Type B pancreatic cell (in vitro differentiated cells): ENCODE data around the gene JUND. TPM values are rescaled to one million over a fixed set of nuclear protein-coding genes. Genes with fewer than 3 reads are reported as not detected.

ENCODE experiments used
- DNase-seq: peaks from one replicate; pipeline ENCODE4 v3.0.0; 2021; ENCODE audit warnings: mixed read lengths; ENCODE audit not compliant: unreplicated experiment; ENCODE audit errors: extremely low spot score
- H3K27ac Mint-ChIP-seq: 2 replicates; pipeline ENCODE4 v1.8.0; 2021; ENCODE audit warnings: mild to moderate bottlenecking, mixed read lengths
- H3K27me3 Mint-ChIP-seq: 2 replicates; pipeline ENCODE4 v1.8.0; 2021; ENCODE audit warnings: mixed read lengths
- H3K36me3 Mint-ChIP-seq: 2 replicates; pipeline ENCODE4 v1.8.0; 2021; ENCODE audit warnings: mixed read lengths
- H3K4me1 Mint-ChIP-seq: one replicate; pipeline ENCODE4 v1.8.0; 2021; ENCODE audit warnings: mixed read lengths; ENCODE audit not compliant: unreplicated experiment
- H3K4me3 Mint-ChIP-seq: 2 replicates; pipeline ENCODE4 v1.8.0; 2021; ENCODE audit warnings: mild to moderate bottlenecking, mixed read lengths
- H3K9me3 Mint-ChIP-seq: 2 replicates; pipeline ENCODE4 v1.8.0; 2021; ENCODE audit warnings: mixed read lengths
- total RNA-seq: library from RNA; stranded (reverse); gene quantifications from 2 replicates; pipeline ENCODE4 v1.2.1, GENCODE V29; 2021; ENCODE audit warnings: low replicate concordance
- TF ChIP-seq, protein P1 (sequence below): fragments of 200-600 bp; sonication (generic); conservative IDR thresholded peaks from 2 replicates; pipeline ENCODE4 v1.5.0; 2021; ENCODE audit warnings: antibody characterized with exemption, mild to moderate bottlenecking

JUND gene
- total RNA-seq, 1 donor from 2014 or later = 126 TPM

- Mint-ChIP-seq H3K4me1 (peaks cover 7% of the 10 kb centered on the region), H3K36me3 (peaks cover 7% of the 10 kb centered on the region), H3K27ac (peak overlapping the region; percentile 43), H3K4me3 (no peak overlapping the region), H3K27me3 (no peaks in the 10 kb centered on the region), H3K9me3 (no peaks in the 10 kb centered on the region)
- no peak for DNase-seq
- TF ChIP-seq, protein P1, sequence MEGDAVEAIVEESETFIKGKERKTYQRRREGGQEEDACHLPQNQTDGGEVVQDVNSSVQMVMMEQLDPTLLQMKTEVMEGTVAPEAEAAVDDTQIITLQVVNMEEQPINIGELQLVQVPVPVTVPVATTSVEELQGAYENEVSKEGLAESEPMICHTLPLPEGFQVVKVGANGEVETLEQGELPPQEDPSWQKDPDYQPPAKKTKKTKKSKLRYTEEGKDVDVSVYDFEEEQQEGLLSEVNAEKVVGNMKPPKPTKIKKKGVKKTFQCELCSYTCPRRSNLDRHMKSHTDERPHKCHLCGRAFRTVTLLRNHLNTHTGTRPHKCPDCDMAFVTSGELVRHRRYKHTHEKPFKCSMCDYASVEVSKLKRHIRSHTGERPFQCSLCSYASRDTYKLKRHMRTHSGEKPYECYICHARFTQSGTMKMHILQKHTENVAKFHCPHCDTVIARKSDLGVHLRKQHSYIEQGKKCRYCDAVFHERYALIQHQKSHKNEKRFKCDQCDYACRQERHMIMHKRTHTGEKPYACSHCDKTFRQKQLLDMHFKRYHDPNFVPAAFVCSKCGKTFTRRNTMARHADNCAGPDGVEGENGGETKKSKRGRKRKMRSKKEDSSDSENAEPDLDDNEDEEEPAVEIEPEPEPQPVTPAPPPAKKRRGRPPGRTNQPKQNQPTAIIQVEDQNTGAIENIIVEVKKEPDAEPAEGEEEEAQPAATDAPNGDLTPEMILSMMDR = no peak
Measured at GRCh38 chr19:18310118-18310909, 28.9 kb upstream of the JUND start.

GRCh38 chr19:18309525-18310064 is 28.2 kb upstream of the JUND start:
- Mint-ChIP-seq H3K9me3 (no peaks in the 10 kb centered on the region), H3K27ac (no peak overlapping the region), H3K4me1 (peaks cover 12% of the 10 kb centered on the region), H3K36me3 (peaks cover 7% of the 10 kb centered on the region), H3K27me3 (no peaks in the 10 kb centered on the region), H3K4me3 (no peak overlapping the region)
- TF ChIP-seq, protein P1 = no peak
- no peak for DNase-seq

- no peaks in the 10 kb centered on the region for H3K9me3 Mint-ChIP-seq
- no peak overlapping the region for H3K4me3 Mint-ChIP-seq
- no peaks in the 10 kb centered on the region for H3K27me3 Mint-ChIP-seq
- peaks cover 7% of the 10 kb centered on the region for H3K36me3 Mint-ChIP-seq
- no peak for DNase-seq
- H3K27ac Mint-ChIP-seq = no peak overlapping the region
- H3K4me1 Mint-ChIP-seq = peaks cover 17% of the 10 kb centered on the region
- TF ChIP-seq, protein P1 = no peak
Measured at GRCh38 chr19:18308948-18309325, 27.5 kb upstream of the JUND start.

DNA sequence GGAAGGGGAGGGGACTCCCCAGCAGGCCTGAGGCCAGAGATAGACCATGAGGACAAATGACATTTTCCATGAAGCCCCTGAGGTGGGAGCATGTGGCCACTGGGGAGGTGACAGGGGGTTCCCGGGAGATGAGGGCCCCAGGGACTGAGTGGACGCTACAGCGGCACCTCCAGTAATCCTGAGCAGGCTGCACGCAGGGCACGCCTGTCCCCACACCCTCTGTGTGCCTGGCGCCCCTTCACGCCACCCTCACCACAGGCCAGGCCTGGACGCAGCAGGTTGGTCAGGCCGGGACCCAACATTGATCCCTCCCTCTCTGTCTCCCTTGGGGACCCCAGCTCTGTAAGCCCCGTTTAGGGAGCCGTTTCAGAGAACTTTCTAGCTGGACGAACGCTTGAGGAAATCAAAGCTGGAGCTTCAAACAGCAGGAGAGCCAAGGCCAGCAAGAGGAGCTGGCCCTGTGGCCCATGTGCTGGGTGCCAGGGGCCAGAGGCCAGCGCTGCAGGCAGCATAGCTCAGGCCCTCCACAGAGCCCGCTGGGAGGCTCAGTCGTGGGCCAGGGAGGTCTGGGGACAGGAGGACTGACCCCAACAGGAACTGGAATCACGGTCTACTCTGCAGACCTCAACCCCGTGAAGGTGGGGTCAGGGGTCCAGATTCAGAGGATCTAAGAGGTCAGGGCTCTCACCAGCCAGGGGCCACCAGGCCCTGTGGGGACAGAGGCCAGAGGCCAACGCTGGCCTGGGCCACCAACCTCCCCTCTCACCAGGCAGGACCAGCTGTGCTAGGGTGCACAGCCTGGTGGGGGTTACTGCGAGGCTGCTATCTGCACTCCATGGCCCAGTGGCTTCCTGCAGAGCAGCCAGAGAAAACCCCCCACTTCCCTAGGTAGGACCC is 26.9 kb upstream of the JUND start:
- peaks cover 23% of the 10 kb centered on the region for H3K4me1 Mint-ChIP-seq
- TF ChIP-seq, protein P1 = no peak
- no peaks in the 10 kb centered on the region for H3K9me3 Mint-ChIP-seq
- DNase-seq = no peak
- peaks cover 7% of the 10 kb centered on the region for H3K36me3 Mint-ChIP-seq
- no peak overlapping the region for H3K4me3 Mint-ChIP-seq
- no peaks in the 10 kb centered on the region for H3K27me3 Mint-ChIP-seq
- no peak overlapping the region for H3K27ac Mint-ChIP-seq

DNA sequence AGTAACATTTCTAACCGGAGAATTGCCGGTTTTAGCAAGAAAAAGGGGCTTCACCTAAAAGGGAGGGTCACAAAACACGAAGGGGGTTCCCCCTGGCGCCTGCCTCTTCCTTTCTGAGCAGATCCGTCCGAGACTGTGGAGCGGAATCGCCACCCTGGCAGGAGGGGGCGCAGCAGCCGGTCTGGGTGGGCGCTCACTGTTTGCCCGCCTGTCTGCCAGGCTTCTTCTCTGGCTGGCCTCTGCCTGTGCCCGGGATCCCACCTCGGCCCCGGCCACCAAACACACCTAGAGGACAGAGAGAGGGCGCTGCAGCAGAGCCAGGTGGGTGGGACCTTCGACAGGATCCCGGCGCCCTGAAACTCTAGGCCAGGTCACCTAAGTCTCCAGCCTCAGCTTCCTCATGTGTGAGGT is 25.9 kb upstream of the JUND start:
- Mint-ChIP-seq H3K36me3 (peaks cover 3% of the 10 kb centered on the region), H3K9me3 (no peaks in the 10 kb centered on the region), H3K27me3 (no peaks in the 10 kb centered on the region), H3K4me1 (peaks cover 24% of the 10 kb centered on the region), H3K4me3 (peak overlapping the region; percentile 0), H3K27ac (peak overlapping the region; percentile 46)
- DNase-seq = no peak
- TF ChIP-seq, protein P1 = no peak
